Left lung (tissue), 10 donors: Measurements from ENCODE around the gene NFKB2. TPM values are rescaled to one million over a fixed set of nuclear protein-coding genes. Genes with fewer than 3 reads are reported as not detected.

Experiments used
- ATAC-seq: fragments of 200-7000 bp; cut with Tn5 transposase; one replicate; pipeline ENCODE4 v1.9.1; 2020; ENCODE audit warnings: moderate library complexity
- DNase-seq, 4 donors: peaks; one replicate each; pipeline ENCODE4 v3.0.0-alpha.2; 2013 to 2020
- H3K27ac ChIP-seq, 2 donors: fragments of 200-600 bp; sonication (generic) in 1 of 2; one replicate each; pipeline versions ENCODE4 v1.5.0 to v1.8.0; 2020 to 2021
- H3K27me3 ChIP-seq, 2 donors: fragments of 200-600 bp; sonication (generic) in 1 of 2; one replicate each; pipeline versions ENCODE4 v1.5.0 to v1.8.0; 2020 to 2021
- H3K36me3 ChIP-seq, 2 donors: fragments of 200-600 bp; sonication (generic) in 1 of 2; one replicate each; pipeline versions ENCODE4 v1.5.0 to v1.8.0; 2020 to 2021
- H3K4me1 ChIP-seq, 2 donors: fragments of 200-600 bp; one replicate each; pipeline ENCODE4 v1.8.0; 2021
- H3K4me3 ChIP-seq, 2 donors: fragments of 200-600 bp; sonication (generic) in 1 of 2; one replicate each; pipeline versions ENCODE4 v1.5.0 to v1.8.0; 2020 to 2021; ENCODE audit warnings: mild to moderate bottlenecking in 1 of 2
- H3K9me3 ChIP-seq, 2 donors: fragments of 200-600 bp; sonication (generic) in 1 of 2; one replicate each; pipeline versions ENCODE4 v1.5.0 to v1.8.0; 2020 to 2021
- intact Hi-C, 2 donors: fragments of 100-400 bp; cut with DNase I; formaldehyde crosslinking; loops; one replicate each; pipeline versions ENCODE4 v1.11.2 to v1.14.2; 2022
- polyA plus RNA-seq, 6 donors: library from polyadenylated mRNA; unstranded; fragments of 120-200 nt; gene quantifications; one replicate each; pipeline ENCODE4 v1.2.1, GENCODE V29; 2013; ENCODE audit not compliant: insufficient read length in 6 of 6
- total RNA-seq, 2 donors: library from RNA; stranded (reverse); fragmentation: NEBNext Ultra II Directional; extraction: Animal tissue kit (Norgen Biotek cat#: 25700); gene quantifications; one replicate each; pipeline ENCODE4 v1.2.1, GENCODE V29; 2021
- TF ChIP-seq, protein P1 (sequence below), 2 donors: fragments of 200-600 bp; sonication (generic) in 1 of 2; IDR thresholded peaks; one replicate each; pipeline versions ENCODE4 v1.5.0 to v1.8.0; 2021; ENCODE audit warnings: antibody characterized with exemption in 2 of 2
- donor health status: DM: no; HTN: yes; CAD: no.
- donor health status: DM: no; HTN: no; CAD: no.

NFKB2 gene
- total and polyA plus RNA-seq, 8 donors, result 22.0 to 50.2 (median 25.6) TPM

GRCh38 chr10:102437515-102437914 lies 42.0 kb downstream of the NFKB2 start:
- no peaks in the 10 kb centered on the region for H3K27me3 ChIP-seq
- H3K4me3 ChIP-seq, result peak overlapping the region in 1 of 2 donors; percentile 38
- intact Hi-C loops, result no loop called here
- TF ChIP-seq, protein P1, sequence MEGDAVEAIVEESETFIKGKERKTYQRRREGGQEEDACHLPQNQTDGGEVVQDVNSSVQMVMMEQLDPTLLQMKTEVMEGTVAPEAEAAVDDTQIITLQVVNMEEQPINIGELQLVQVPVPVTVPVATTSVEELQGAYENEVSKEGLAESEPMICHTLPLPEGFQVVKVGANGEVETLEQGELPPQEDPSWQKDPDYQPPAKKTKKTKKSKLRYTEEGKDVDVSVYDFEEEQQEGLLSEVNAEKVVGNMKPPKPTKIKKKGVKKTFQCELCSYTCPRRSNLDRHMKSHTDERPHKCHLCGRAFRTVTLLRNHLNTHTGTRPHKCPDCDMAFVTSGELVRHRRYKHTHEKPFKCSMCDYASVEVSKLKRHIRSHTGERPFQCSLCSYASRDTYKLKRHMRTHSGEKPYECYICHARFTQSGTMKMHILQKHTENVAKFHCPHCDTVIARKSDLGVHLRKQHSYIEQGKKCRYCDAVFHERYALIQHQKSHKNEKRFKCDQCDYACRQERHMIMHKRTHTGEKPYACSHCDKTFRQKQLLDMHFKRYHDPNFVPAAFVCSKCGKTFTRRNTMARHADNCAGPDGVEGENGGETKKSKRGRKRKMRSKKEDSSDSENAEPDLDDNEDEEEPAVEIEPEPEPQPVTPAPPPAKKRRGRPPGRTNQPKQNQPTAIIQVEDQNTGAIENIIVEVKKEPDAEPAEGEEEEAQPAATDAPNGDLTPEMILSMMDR (IDR thresholded peaks at IDR 0.05), result no peak
- ATAC-seq, result no peak
- no peaks in the 10 kb centered on the region for H3K9me3 ChIP-seq
- no peaks in the 10 kb centered on the region for H3K36me3 ChIP-seq
- H3K4me1 ChIP-seq, result peaks cover 7 to 44% of the 10 kb centered on the region in 2 donors
- DNase-seq, result no peak
- H3K27ac ChIP-seq, result no peak overlapping the region

GRCh38 chr10:102438374-102438773 lies 42.9 kb downstream of the NFKB2 start:
- Histone ChIP-seq H3K4me1 (peaks cover 7 to 37% of the 10 kb centered on the region in 2 donors), H3K27ac (no peak overlapping the region), H3K36me3 (no peaks in the 10 kb centered on the region), H3K27me3 (no peaks in the 10 kb centered on the region), H3K9me3 (no peaks in the 10 kb centered on the region), H3K4me3 (peak overlapping the region in 1 of 2 donors; percentile 38)
- DNase-seq, result no peak
- intact Hi-C loops, result no loop called here
- TF ChIP-seq, protein P1 (IDR thresholded peaks at IDR 0.05), result no peak
- no peak for ATAC-seq

DNA sequence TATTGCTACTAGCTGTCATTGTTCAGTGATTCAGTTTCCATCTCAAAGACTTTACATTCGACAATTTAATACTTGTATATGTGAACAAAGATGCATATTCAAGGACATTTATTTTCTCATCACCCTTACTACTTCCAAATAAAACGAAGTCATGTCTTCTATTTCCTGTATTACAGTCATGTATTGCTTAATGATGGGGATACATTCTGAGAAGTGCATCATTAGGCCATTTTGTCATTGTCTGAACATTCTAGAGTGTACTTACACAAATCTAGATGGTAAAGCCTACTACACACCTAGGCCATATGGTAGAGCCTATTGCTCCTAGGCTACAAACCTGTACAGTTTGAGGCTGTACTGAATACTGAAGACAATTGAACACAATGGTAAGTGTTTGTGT lies 49.3 kb downstream of the NFKB2 start:
- ATAC-seq (no peak), DNase-seq (no peak)
- H3K9me3 ChIP-seq, result no peaks in the 10 kb centered on the region
- H3K27me3 ChIP-seq, result no peaks in the 10 kb centered on the region
- intact Hi-C loops, result no loop called here
- H3K4me1 ChIP-seq, result peaks cover 0 to 10% of the 10 kb centered on the region in 2 donors
- no peak overlapping the region for H3K27ac ChIP-seq
- H3K36me3 ChIP-seq, result no peaks in the 10 kb centered on the region
- H3K4me3 ChIP-seq, result no peak overlapping the region
- TF ChIP-seq, protein P1 (IDR thresholded peaks at IDR 0.05), result no peak

DNA sequence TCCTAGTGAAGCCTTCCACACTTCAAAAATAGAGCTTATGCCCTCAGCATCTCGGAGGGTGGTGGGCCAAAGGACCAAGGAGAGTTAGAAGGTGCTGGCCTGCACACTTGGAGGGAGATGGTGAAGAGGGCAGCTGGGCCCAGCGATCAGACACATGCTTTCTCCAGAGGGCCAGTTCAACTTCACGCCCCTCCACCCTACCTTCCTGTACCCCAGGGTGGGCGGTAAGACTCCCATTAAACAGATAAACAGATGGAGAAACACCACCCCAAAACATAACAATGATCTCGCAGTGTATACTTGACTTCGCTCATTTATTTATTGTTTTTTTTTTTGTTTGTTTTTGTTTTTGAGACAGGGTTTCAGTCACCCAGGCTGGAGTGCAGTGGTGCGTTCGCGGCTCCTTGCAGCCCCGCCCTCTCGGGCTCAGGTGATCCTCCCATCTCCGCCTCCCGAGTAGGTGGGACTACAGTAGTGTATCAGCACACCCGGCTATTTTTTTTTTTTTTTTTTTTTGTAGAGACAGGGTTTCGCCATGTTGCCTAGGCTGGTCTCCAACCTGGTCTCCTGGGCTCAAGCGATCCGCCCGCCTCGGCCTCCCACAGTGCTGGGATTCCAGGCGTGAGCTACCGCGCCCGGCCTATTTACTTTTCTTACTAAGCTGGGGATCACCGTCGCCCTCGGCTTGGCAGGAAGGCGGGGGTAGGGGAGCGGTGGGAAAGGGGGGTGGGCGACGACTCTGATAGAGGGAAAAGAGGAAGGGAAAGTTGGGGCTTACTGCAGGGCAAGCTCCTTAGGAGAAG lies 54.0 kb downstream of the NFKB2 start:
- Histone ChIP-seq H3K27ac (peak overlapping the region; percentile 83 to 88), H3K4me1 (peaks cover 7 to 52% of the 10 kb centered on the region in 2 donors), H3K4me3 (peak overlapping the region; percentile 49 to 79), H3K9me3 (no peaks in the 10 kb centered on the region), H3K27me3 (no peaks in the 10 kb centered on the region), H3K36me3 (no peaks in the 10 kb centered on the region)
- intact Hi-C loops, result no loop called here
- peak; percentile 76 for ATAC-seq
- TF ChIP-seq, protein P1 (IDR thresholded peaks at IDR 0.05), result no peak
- DNase-seq, result peak in 3 of 4 donors; percentile 79 to 90 (median 89)

DNA sequence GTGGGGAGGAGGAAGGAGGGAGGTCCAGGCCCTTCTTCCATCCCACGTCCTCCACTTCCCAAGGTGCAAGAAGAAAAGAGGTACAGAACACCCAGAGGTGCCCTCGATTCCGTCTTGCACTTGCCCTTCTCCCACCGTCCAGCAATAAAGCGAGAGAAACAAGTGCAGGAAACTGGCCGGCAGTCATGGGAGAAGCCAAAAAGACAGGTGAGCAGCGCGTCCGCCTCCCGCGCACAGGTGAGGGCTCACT lies 54.5 kb downstream of the NFKB2 start:
- Histone ChIP-seq H3K4me3 (peak overlapping the region; percentile 49 to 79), H3K27me3 (no peaks in the 10 kb centered on the region), H3K4me1 (peaks cover 7 to 57% of the 10 kb centered on the region in 2 donors), H3K36me3 (no peaks in the 10 kb centered on the region), H3K27ac (peak overlapping the region; percentile 83 to 88), H3K9me3 (no peaks in the 10 kb centered on the region)
- intact Hi-C loops, result no loop called here
- DNase-seq (no peak), ATAC-seq (no peak)
- TF ChIP-seq, protein P1 (IDR thresholded peaks at IDR 0.05), result no peak
